GM19438 (cell line): ENCODE measurements around the gene TNIK.
"Not testable (repeated sequence)": the region's sequence is repeated elsewhere in the genome, so short reads cannot be mapped to it uniquely, and the experiment has no call there.

Source experiments
- ATAC-seq: cut with Tn5 transposase; IDR thresholded peaks from one replicate; pipeline ENCODE4 v1.9.1; 2021; ENCODE audit warnings: low read depth; ENCODE audit not compliant: unreplicated experiment

The TNIK gene

DNA sequence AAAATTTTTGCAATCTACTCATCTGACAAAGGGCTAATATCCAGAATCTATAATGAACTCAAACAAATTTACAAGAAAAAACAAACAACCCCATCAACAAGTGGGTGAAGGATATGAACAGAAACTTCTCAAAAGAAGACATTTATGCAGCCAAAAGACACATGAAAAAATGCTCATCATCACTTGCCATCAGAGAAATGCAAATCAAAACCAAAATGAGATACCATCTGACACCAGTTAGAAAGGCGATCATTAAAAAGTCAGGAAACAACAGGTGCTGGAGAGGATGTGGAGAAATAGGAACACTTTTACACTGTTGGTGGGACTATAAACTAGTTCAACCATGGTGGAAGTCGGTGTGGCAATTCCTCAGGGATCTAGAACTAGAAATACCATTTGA, 36.1 kb downstream of the TNIK start:
- ATAC-seq = not testable (repeated sequence)

- not testable (repeated sequence) for ATAC-seq
Observed at GRCh38 chr3:171422855-171423254, 37.4 kb downstream of the TNIK start.

DNA sequence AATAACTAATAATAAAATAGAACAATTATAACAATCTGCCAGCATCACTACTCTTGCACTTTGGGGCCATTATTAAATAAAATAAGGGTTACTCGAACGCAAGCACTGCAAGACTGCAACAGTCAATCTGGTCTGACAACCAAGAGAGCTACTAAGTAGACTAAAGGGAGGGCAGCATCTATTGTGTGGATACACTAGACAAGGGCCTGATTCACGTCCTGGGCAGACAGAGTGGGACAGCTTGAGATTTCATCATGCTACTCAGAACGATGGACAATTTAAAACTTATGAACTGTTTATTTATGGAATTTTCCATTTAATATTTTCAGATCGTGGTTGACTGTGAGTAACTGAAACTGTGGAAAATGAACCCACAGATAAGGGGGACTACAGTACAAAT, 39.5 kb downstream of the TNIK start:
- no peak for ATAC-seq

DNA sequence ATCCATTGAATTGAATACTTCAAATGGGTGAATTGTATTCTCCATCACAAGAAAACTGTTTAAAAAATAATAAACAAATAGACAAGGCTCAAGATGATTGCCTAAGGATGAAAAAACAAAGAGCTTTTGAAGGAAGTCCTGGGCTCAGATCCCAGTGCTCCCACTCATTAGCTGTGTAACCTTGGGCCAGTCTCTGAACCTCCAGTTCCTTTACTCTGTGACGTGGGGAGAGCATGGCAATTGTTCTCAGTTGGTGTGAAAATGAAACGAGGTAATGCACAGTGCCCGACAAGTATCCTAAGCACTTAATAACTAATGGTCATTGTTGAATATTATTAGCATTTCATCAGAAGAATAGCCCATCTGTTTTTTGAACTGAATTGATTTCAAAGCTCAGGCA, 40.7 kb downstream of the TNIK start:
- ATAC-seq = no peak

DNA sequence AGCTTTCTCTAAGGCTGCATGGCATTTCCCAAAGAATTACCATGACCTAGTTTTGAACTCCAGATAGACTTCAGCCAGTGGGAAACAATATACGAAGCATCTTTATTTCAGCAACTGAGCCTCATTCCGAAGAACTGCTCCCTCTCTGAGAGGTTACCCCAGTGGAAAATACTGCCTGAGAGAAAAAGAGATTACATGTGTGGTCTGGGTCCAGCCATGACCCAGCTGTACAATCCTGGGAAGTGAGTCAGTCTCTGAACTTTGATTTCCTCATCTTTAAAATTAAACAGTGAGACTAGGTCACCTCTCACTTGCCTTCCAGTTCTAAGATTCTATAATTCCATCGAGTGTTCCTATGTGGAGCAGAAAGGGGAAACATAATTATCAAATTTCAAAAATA, 42.4 kb downstream of the TNIK start:
- no peak for ATAC-seq

- no peak for ATAC-seq
Observed at GRCh38 chr3:171417137-171417536, 43.1 kb downstream of the TNIK start.

- ATAC-seq = no peak
Observed at GRCh38 chr3:171416666-171417065, 43.5 kb downstream of the TNIK start.

DNA sequence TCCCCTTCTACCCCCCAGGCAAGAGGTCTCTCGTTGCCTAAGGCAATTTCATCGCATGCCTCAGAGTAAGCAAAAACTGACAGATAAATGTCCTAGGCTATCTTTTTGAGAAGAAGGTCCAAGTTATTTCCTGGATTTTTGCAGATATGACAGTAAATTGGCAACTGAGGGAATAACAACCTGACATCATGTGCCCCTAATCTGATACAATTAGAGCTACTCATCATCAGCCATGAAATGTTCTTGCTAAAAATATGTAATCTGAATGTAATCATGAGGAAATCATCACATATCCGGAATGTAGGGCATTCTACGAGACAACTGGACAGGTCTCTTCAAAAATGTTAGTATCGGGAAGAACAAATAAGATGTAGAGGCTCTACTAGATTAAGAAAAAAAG, 44.1 kb downstream of the TNIK start:
- no peak for ATAC-seq

DNA sequence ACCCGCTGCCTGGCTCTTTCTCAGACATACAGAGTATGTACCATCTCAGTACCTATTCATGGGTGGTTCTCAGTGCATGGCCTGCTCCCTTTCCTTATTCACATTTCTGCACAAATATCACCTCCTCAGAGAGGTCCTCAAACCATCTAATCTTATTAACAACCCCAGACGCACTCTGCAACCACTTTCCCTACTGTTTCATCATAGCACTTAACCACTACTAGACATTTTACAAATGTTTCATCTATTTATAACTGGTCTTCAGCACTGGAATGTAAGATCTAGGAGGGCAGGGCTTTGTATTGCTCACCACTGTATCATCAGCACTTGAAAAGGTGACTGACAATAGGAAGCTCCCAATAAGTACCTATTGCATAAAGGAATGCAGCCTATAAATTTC, 45.1 kb downstream of the TNIK start:
- no peak for ATAC-seq

DNA sequence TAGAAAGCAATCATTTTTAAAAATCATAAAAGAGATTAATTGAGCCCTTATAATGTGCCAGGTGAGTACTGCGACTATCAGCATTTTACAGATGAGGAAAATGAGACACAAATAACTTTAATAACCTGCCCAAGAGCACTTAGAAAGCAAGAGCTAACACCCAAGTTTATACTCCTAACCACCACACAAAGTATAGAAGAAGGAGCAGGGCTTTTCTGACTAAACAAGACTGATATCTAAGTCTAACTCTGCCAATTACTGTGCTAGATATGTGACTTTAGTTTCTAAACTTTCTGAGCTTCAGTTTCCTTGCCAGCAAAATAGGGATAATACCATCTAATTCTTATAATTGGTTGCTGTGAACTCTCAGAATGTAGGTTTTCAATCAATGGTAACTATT, 47.7 kb downstream of the TNIK start:
- no peak for ATAC-seq

- ATAC-seq = no peak
Observed at GRCh38 chr3:171412054-171412453, 48.2 kb downstream of the TNIK start.

- ATAC-seq = no peak
Observed at GRCh38 chr3:171410186-171410585, 50.0 kb downstream of the TNIK start.

DNA sequence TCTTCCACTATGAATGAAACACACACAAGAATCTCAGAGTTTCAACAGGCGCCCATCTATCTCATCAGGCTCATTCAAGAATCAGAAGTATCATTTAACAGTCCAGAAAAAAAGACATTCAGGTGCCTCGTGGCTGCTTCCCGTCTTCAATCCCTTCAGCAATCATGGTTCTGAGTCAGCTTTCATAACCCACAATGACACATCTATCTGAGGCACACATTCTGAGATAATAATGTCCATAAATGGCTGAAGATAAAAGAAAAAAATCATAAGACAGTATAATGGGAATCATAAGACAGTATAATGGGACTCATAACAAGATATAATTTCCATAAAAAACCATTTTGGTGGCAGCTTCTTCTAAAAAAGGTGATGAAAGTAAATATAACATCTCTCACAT, 52.4 kb downstream of the TNIK start:
- ATAC-seq = no peak

DNA sequence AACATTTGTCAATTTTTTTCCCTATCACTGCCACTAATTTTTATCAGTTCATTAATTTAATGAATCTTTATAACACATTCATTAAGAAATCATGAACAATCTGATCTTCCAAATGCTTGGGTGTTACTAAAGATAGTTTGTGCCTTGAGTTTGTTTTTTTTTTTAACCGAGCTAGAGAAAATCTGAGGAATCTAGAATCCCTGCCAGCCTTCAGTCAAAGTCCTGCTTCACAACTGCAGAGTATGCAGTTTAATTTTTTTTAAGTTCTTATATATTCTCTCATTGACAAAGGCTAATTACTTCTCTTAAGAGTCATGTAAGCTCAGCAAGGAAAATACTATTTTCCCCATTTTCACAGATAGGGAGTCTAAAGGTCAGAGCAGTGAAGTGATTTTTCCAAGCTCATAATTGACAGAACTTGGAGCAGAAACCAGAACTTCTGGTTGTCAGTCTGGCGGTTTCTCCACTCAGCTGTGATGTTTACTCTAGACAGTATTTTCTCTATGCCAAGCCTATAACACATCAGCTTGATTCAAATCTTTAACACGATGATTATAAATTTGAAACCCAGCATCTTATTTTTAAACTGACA, 55.7 kb downstream of the TNIK start:
- ATAC-seq = no peak

- ATAC-seq = no peak
Observed at GRCh38 chr3:171402281-171402680, 57.9 kb downstream of the TNIK start.

GRCh38 chr3:171401432-171401831, 58.8 kb downstream of the TNIK start:
- ATAC-seq = no peak

DNA sequence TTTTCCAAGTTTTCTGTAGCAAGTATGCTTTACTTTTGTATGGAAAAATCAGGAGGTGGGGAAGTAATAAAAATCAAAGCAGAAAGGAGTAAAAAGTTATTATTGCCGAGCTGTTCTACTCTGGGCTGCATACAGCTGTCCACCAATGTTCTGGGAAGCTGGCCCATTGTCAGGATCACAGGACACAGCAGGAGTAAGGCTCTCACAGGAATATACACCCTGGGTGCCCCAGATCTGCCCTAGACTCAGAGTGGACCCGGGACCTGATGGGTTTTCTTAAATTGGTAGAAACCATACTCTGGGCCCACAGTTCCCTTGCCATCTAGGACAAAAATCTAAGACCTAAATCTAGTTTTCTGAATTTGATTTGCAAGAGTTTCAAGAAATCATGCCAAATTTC, 60.4 kb downstream of the TNIK start:
- ATAC-seq = no peak

GRCh38 chr3:171398343-171398742, 61.9 kb downstream of the TNIK start:
- ATAC-seq = no peak

GRCh38 chr3:171397089-171397488, 63.1 kb downstream of the TNIK start:
- no peak for ATAC-seq

DNA sequence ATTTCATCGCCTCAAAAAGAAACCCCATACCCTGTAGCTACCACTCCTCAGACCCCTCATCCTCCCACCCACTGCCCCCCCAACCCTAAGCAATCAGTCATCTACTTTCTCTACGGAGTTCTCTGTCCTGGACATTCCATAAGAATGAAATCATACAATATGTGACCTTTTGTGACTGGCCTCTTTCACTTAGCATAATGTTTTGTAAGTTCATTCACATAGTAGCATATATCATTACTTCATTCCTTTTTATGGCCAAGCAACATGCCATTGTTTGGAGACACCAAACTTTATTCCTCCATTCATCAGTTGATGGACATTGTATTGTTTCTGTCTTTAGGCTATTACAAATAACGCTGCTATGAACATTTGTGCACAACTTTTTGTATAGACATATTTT, 64.2 kb downstream of the TNIK start:
- ATAC-seq = no peak

DNA sequence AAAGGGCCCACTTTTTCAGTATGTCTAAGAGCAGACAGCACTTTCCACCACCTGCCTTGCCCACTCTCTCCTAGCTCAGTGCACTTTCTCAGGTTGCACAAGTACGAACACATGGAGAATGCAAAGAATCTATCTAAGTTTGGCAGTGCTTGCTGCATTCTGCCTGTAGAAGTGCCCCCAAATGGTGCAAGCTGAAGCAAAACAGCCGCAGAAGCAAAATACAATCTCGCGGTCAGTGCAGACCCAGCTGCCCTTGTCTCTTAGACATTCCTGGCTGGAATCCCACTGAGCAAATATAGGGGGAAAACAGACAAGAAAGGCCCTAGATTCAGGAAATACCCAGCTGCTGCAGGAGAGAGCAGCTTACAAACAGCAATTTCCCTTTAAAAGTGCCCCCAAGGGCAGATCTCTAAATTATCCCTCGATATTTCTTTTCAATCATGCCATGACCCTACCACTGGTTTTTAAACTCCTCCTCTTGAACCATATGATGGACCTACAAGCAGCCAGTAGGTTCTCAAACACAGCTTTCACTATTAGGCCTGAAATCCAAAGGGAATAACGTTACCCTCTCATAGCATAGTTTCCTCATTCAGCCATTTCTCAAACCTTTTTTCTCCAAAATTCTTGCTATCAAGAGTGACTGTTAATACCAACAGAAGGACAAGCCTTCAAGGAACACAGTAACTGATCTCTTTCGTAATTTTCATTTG, 67.0 kb downstream of the TNIK start:
- ATAC-seq = no peak

- ATAC-seq = no peak
Observed at GRCh38 chr3:171391432-171391831, 68.8 kb downstream of the TNIK start.
